Ovary (tissue), 3 donors: Measurements from ENCODE around the gene SLC9A7.

Experiments
- CTCF ChIP-seq, 3 donors: fragments of 450-650 bp in 2 of 3; fragments of 200-600 bp in 1 of 3; IDR thresholded peaks; one replicate each; pipeline versions ENCODE4 v1.5.1 to v1.8.0; 2016 to 2022; ENCODE audit warnings: antibody characterized with exemption in 3 of 3, mild to moderate bottlenecking in 1 of 3
- POLR2A ChIP-seq: fragments of 450-650 bp; IDR thresholded peaks from one replicate; pipeline ENCODE4 v1.6.1; 2017; ENCODE audit warnings: antibody characterized with exemption, mild to moderate bottlenecking, moderate library complexity
- donor health status: DM: no; HTN: no; CAD: no.

GRCh38 chrX:46637938-46638337 lies 121.0 kb downstream of the SLC9A7 start:
- no peak for TF ChIP-seq CTCF (IDR thresholded peaks at IDR 0.05)
- TF ChIP-seq POLR2A = no peak
